Measurements from ENCODE around the gene KCNIP2.

The KCNIP2 gene

DNA sequence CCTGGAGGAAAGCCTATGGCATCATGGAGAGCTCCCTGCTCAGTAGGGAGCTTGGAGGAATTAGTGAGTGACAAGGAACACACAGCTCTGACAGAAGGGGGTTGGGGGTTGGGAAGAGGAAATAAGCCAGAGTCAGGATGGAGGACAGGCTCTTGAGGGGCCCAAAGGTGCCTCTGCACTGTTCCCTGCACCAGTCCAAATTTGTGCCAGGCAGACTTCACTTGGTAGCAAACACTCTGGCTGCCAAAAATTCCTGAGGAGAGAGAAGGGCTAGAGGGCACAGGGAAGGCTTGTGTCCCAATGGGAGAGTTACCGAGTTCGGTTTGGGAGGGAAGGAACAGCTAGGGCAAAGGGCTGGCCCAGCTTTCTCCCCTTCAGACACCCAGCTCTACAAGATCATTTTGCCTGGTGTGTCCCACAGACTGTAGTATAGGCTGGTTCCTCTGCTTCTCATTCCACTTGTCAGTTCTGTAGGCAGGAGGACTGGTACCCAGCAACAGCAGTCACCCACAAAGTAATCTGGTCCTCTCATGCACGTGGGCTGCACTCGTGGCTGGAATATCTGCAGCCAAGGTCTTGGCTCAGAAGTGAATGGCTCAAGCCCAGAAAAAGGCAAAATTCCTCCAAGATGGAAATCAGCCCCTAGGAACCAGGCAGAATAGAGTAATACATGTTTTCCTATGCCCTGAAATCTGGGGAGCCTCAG, 8.0 kb upstream of the KCNIP2 start:
- DNase-seq, result no peak

DNA sequence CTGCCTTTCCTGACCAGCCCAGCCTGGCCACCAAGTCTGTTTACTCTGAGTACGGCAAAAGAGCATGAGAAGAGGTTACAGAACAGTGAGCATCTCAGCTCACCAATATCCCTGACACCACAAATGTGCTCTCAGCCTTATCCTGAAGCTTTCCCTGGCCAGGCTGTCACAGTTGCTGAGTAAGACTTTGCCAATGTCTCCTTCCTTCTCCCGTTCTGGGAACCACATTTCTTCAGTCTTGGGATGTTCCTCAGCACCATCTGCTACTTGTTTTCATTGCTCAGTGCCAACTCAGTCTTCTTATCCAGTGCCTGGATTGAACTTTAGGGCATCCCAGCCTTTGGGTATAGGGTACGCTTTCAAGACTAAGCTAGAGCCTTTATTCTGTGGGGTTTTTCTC, 7.1 kb upstream of the KCNIP2 start:
- no peak for DNase-seq

- peak; percentile 70 to 84 (median 81) for DNase-seq
Observed at GRCh38 chr10:101848894-101849351, 5.3 kb upstream of the KCNIP2 start.

DNA sequence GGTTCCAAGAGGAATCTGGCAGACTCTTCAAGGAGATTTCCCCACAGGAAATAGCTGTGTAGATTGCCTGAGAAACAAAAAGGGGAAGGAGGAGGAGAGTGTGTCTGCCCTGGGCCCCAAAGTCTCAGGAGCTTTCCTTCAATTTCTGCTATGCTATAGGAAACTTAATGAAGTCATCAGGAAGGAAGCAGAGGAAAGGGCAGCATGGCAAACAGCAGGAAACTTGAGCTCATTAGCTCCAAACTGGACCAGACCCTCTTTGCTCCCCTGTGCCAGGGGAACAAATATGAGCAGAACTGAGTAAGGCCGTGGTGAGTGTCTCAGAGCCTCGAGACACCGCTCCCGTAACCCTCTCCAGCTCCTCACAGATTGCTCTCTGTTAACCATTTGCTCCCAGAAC, 4.8 kb upstream of the KCNIP2 start:
- peak; percentile 71 to 85 (median 82) for DNase-seq

DNA sequence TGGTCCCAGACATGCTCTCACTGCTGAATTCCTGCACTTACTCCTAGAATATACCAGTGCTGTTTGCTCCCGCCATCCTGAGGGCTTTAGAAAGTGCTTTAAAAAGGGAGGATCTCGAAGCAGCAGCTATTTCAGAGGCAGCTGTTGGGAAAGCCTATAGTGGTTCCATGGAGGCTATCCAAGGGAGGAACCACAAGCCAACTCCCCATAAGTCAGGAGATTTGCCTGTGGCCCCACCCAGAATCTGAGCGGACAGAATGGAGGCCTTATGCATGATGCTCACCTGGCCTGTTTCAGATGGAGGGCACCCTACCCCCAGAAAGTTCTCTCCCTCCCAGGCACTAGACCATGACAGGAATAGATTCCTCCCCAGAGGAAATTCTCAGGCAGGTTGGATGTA, 2.3 kb upstream of the KCNIP2 start:
- DNase-seq, result no peak

DNA sequence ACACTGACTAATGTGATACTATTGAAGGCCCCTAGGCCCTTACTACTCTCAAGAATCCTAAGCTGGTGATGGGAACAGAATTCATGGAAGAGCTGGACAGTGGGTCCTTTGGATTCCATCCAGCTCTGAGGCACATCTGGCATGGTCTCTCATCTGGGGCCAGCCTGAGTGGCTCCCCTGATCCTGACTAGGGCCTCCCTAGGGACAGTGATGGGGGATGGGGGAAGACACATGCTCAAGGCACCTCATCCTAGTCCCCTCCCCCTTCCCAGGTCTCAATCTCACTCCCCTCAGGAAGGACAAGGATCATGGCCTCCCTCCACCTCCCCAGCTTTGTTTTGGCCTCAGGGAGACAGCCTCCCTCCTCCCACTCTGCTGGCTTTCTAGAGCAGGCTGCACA, 1.8 kb downstream of the KCNIP2 start:
- no peak for DNase-seq

GRCh38 chr10:101840741-101841453, 2.7 kb downstream of the KCNIP2 start:
- DNase-seq, result peak; percentile 86 to 91 (median 90)

- peak; percentile 18 to 44 (median 37) for DNase-seq
Observed at GRCh38 chr10:101840102-101840684, 3.4 kb downstream of the KCNIP2 start.

DNA sequence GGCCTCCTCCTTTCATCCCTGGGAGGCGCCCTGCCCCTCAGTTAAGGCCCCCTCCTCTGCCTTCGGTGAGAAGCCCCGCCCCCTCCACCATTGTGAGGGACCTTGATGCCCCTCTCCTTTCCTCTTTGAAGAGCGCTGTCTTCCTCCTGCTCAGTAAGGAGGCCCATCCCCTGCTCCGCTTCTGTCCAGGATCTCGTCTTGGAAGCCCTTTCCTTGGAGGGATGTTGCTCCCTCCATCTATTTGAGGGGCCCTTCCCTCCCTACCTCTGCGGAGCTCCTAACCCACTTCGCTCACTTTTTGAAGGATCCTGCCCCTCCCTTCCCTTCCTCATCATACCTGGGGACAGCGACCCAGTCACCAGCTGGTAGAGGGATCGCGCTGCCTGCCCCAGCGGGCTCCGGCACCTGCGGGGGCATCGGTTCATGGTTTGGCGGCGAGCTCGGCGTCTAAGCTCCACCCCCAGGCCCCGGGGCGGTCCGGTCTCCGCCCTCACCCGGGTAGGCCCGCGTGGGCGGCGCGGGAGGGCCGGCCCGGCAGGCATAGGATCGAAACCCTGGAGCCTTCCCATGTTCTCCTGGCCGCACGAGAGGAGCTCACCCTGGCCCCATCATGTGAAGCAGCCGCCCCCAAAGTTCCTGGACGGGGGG, 4.1 kb downstream of the KCNIP2 start:
- DNase-seq, result peak; percentile 48 to 85 (median 68)

- DNase-seq, result no peak
Observed at GRCh38 chr10:101839002-101839401, 4.6 kb downstream of the KCNIP2 start.

DNA sequence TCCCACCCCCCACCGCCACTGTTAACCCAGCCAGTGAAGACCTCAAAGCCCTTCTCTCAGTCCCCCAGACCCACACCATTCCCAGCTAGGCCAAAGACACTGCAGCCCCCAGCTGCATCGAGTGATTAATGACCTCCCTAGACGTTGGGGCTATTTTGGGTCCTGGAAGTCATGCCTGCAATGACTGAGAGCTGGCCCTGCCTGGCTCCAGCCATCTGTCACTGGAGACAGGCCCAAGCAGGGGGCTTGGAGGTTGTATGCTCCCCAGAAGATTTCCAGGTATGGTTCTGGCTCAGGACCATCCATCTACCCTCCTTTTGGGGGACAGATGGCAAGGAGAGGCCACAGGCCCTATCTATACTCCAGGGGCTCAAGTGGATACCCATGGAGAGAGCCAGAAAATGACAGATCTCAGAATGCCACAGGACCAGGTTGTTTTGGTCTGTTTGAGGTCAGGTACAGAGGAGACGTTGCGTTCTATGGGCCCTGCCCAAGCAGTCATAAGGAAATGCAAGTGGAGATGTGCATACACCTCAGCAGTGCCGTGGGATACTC, 5.1 kb downstream of the KCNIP2 start:
- no peak for DNase-seq

- DNase-seq, result no peak
Observed at GRCh38 chr10:101837748-101838147, 5.9 kb downstream of the KCNIP2 start.

GRCh38 chr10:101835362-101835761, 8.2 kb downstream of the KCNIP2 start:
- DNase-seq, result no peak

DNA sequence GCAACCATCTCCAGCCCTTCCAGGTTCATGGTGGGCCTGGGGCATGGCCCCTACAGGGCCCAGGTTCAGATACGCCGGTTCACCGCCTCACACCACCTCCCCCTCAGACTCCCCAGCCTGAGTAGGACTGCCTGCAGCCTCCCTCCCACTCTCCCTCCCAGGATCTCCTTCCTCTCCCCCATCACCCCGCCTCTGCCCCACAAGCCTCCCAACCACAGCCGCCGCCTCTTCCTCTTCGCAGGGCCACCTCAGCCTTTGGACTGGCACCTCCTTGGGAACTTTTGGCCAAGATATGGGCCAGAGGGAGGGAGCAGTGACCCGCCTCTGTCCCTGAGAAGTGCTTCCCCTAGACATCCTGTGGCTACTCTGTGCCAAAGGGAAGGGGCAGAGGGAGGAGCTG, 9.3 kb downstream of the KCNIP2 start:
- DNase-seq, result peak; percentile 80 to 89 (median 88)

GRCh38 chr10:101833466-101833865, 10.1 kb downstream of the KCNIP2 start:
- no peak for DNase-seq

- DNase-seq, result no peak
Observed at GRCh38 chr10:101832325-101832771, 11.3 kb downstream of the KCNIP2 start.

DNA sequence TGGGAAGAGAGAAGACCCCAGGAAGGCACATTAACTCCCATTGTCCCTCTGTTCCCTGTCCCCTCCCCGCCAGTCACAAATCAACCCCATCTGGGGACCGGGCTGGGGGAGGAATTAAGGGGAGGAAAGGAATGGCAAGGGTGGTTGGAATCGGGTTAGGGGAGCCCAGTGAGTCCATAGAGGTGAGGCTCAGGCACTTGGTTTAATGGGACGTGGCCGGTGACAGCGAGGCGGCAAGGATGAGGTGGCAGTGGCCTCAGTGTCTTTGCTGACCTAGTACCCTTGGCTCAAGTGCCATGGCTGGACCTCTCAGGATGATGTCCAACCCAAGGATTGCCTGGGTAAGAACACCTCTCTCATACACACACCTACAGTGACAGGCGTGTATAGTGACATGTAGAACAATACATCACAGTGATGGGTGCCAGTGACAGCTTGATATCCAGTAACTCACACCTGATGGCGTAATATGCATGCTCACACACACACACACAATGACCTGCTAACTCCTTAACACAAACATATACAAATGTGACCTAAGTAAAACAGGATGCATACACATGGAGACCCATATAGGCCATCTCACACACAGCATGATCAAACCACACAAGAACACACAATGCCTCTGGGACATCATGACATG, 12.3 kb downstream of the KCNIP2 start:
- DNase-seq, result no peak

DNA sequence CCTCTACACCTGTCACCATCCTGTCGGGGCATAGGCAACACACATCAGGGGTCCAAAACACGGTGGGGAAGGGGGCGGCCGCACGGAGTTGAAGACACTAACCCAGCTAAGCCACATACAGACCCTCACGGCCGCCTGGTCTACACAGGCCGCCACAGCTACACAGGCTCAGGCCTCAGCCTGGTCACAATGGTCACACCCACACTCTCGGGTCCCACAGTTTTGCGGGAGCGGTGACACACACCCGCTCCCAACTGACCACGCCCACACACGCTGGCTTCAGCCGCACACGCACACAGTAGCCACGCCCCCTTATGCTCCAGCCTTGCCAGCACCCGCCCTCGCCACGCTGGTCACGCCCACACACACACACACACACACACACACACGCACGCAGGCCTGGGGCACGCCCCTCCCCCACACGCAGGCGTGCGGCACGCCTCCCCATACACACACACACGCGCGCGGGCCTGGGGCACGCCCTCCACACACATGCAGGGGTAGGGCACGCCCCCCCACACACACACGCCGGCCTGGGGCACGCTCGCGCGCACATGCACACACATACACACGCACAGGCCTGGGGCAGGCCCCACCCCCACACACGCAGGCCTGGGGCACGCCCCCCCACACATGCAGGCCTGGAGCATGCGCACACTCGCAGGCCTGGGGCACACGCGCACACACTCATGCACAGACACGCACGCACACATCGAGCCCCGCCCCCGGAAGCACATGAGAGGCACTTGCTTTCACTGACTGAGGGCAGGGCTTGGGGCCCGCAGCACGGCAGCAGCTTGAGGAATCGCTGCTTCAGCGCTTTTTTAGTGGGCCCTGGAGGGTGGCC, 13.1 kb downstream of the KCNIP2 start:
- DNase-seq, result peak; percentile 83 to 91 (median 91)

GRCh38 chr10:101829561-101830315, 13.9 kb downstream of the KCNIP2 start:
- DNase-seq, result peak in 1 of 4 experiments; percentile 28

DNA sequence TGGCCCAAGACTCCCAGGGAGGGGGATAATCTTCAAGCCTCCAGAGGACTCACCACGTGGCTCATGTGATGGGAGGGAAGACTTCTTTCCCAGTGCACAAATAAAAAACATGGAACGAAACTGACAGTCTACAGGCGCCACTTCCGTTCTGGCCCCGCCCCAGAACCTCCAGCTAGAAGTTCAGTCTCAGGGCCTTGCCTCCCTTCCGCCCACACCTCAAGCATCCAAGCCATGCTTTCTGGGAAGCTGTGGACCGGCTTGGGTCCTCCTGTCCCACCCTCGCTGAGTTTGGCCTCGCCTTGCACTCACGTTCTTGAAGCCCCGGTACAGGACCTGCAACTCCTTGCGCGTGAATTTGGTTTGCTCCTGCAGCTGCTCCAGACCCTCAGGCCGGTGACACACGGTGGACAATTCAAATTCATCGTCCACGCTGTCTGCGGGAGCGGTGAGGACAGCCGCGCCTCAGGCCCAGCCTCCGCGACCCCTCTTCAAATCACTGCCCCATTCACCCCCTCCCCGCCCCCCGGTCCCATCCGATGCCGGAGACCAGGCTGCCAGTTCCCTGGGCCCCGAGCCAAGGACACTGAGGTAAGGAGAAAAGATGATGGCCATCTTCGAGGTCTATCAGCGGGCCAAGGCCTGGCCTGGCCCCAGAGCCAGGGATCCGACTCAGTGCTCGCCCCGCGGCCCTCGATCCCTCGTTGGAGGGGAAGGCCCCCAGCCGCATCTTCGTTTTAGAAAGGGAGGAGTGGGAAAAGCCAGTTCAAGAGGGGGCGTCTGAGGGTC, 14.6 kb downstream of the KCNIP2 start:
- DNase-seq, result peak in 1 of 4 experiments; percentile 19

All from suppressor macrophage (primary cell).